H9 (cell line): ENCODE measurements around the gene RIT2. TPM values are rescaled to one million over a fixed set of nuclear protein-coding genes. Genes with fewer than 3 reads are reported as not detected.

Experiments used
- DNase-seq: peaks from one replicate; pipeline ENCODE4 v3.0.0-alpha.2; 2017
- H2AFZ ChIP-seq: one replicate; pipeline ENCODE4 v1.6.1; 2013; ENCODE audit warnings: mild to moderate bottlenecking, low read length, control low read depth, moderate library complexity
- H2AK5ac ChIP-seq: 2 replicates; pipeline ENCODE4 v1.6.1; 2013; ENCODE audit warnings: low read length, control low read depth, mixed read lengths; ENCODE audit not compliant: insufficient read length
- H2BK120ac ChIP-seq: one replicate; pipeline ENCODE4 v1.6.1; 2013; ENCODE audit warnings: low read depth, mild to moderate bottlenecking, low read length, control low read depth, inconsistent platforms; ENCODE audit not compliant: poor library complexity, severe bottlenecking
- H2BK12ac ChIP-seq: 2 replicates; pipeline ENCODE4 v1.6.1; 2013; ENCODE audit warnings: low read length, control low read depth, mixed read lengths, low read depth; ENCODE audit not compliant: insufficient read length
- H2BK15ac ChIP-seq: 2 replicates; pipeline ENCODE4 v1.6.1; 2013; ENCODE audit warnings: low read depth, low read length, control low read depth
- H2BK20ac ChIP-seq: one replicate; pipeline ENCODE4 v1.6.1; 2013; ENCODE audit warnings: low read depth, mild to moderate bottlenecking, low read length, control low read depth, inconsistent platforms; ENCODE audit not compliant: poor library complexity, severe bottlenecking
- H2BK5ac ChIP-seq: 2 replicates; pipeline ENCODE4 v1.6.1; 2013; ENCODE audit warnings: low read length, control low read depth, mixed read lengths; ENCODE audit not compliant: insufficient read length
- H3K14ac ChIP-seq: 2 replicates; pipeline ENCODE4 v1.6.1; 2013; ENCODE audit warnings: low read length, control low read depth; ENCODE audit not compliant: insufficient read depth
- H3K18ac ChIP-seq: 2 replicates; pipeline ENCODE4 v1.6.1; 2013; ENCODE audit warnings: low read depth, mild to moderate bottlenecking, mixed read lengths, low read length, control low read depth; ENCODE audit not compliant: insufficient read length
- H3K23ac ChIP-seq: 2 replicates; pipeline ENCODE4 v1.6.1; 2013; ENCODE audit warnings: low read length, control low read depth, mixed read lengths, low read depth; ENCODE audit not compliant: insufficient read length
- H3K23me2 ChIP-seq: 2 replicates; pipeline ENCODE4 v1.6.1; 2013; ENCODE audit warnings: low read depth, mild to moderate bottlenecking, mixed read lengths, low read length, control low read depth; ENCODE audit not compliant: insufficient read length, poor library complexity, severe bottlenecking
- H3K27ac ChIP-seq: 2 replicates; pipeline ENCODE4 v1.5.1; 2013; ENCODE audit warnings: low read length, control low read depth, mixed read lengths, low read depth; ENCODE audit not compliant: insufficient read length
- H3K27me3 ChIP-seq: 2 replicates; pipeline ENCODE4 v1.6.1; 2013; ENCODE audit warnings: low read length, control low read depth, inconsistent platforms; ENCODE audit not compliant: insufficient read depth
- H3K4ac ChIP-seq: 2 replicates; pipeline ENCODE4 v1.6.1; 2013; ENCODE audit warnings: low read depth, mild to moderate bottlenecking, control low read depth, inconsistent platforms, low read length, moderate library complexity
- H3K4me1 ChIP-seq: 2 replicates; pipeline ENCODE4 v1.6.1; 2013; ENCODE audit warnings: low read length, control low read depth, inconsistent platforms; ENCODE audit not compliant: insufficient read depth
- H3K4me2 ChIP-seq: 2 replicates; pipeline ENCODE4 v1.6.1; 2013; ENCODE audit warnings: low read length, control low read depth, mixed read lengths; ENCODE audit not compliant: insufficient read length, insufficient read depth
- H3K56ac ChIP-seq: 2 replicates; pipeline ENCODE4 v1.6.1; 2013; ENCODE audit warnings: low read depth, mild to moderate bottlenecking, mixed read lengths, low read length, control low read depth; ENCODE audit not compliant: insufficient read length
- H3K79me1 ChIP-seq: 2 replicates; pipeline ENCODE4 v1.6.1; 2013; ENCODE audit warnings: low read depth, mild to moderate bottlenecking, moderate library complexity, low read length, control low read depth, inconsistent platforms; ENCODE audit not compliant: insufficient read depth, poor library complexity, severe bottlenecking
- H3K79me2 ChIP-seq: 2 replicates; pipeline ENCODE4 v1.6.1; 2013; ENCODE audit warnings: low read length, control low read depth, inconsistent platforms; ENCODE audit not compliant: insufficient read depth
- H3K9ac ChIP-seq: 2 replicates; pipeline ENCODE4 v1.6.1; 2013; ENCODE audit warnings: low read length, control low read depth, mixed read lengths; ENCODE audit not compliant: insufficient read length; ENCODE audit errors: extremely low read depth
- H3K9me3 ChIP-seq: one replicate; pipeline ENCODE4 v1.6.1; 2013; ENCODE audit warnings: low read depth, low read length, inconsistent platforms; ENCODE audit not compliant: control insufficient read depth
- H3T11ph ChIP-seq: one replicate; pipeline ENCODE4 v1.6.1; 2013; ENCODE audit warnings: mild to moderate bottlenecking, low read length, control low read depth, inconsistent platforms
- H4K20me1 ChIP-seq: one replicate; pipeline ENCODE4 v1.6.1; 2013; ENCODE audit not compliant: control insufficient read depth, insufficient read length, insufficient read depth
- H4K5ac ChIP-seq: 2 replicates; pipeline ENCODE4 v1.6.1; 2013; ENCODE audit warnings: low read depth, mild to moderate bottlenecking, mixed read lengths, low read length, control low read depth; ENCODE audit not compliant: insufficient read length
- H4K8ac ChIP-seq: replicated peaks from 2 replicates; pipeline ENCODE4 v1.6.1; 2013; ENCODE audit warnings: low read length, control low read depth, mixed read lengths, low read depth; ENCODE audit not compliant: insufficient read length
- H4K91ac ChIP-seq: 2 replicates; pipeline ENCODE4 v1.6.1; 2013; ENCODE audit warnings: low read depth, mild to moderate bottlenecking, moderate library complexity, mixed read lengths, low read length, control low read depth; ENCODE audit not compliant: insufficient read length
- H3K27ac Mint-ChIP-seq, 3 experiments: 2 replicates in 2 of 3; 3 replicates in 1 of 3; pipeline ENCODE4 v1.8.0; 2020 to 2021; ENCODE audit warnings: mixed read lengths in 3 of 3, mild to moderate bottlenecking in 1 of 3, moderate library complexity in 1 of 3
- H3K27me3 Mint-ChIP-seq: 2 replicates; pipeline ENCODE4 v1.8.0; 2021; ENCODE audit warnings: low read depth, mild to moderate bottlenecking, moderate library complexity, mixed read lengths
- H3K36me3 Mint-ChIP-seq, 3 experiments: 2 replicates in 2 of 3; 3 replicates in 1 of 3; pipeline ENCODE4 v1.8.0; 2020 to 2021; ENCODE audit warnings: low read depth in 3 of 3, mixed read lengths in 3 of 3; ENCODE audit not compliant: insufficient read depth in 1 of 3
- H3K4me1 Mint-ChIP-seq, 2 experiments: 2 replicates each; pipeline ENCODE4 v1.8.0; 2020; ENCODE audit warnings: mixed read lengths in 2 of 2
- H3K4me3 Mint-ChIP-seq, 2 experiments: 2 replicates in 1 of 2; 3 replicates in 1 of 2; pipeline ENCODE4 v1.8.0; 2020 to 2021; ENCODE audit warnings: mild to moderate bottlenecking in 2 of 2, mixed read lengths in 2 of 2, moderate library complexity in 1 of 2
- H3K9me3 Mint-ChIP-seq, 2 experiments: 2 replicates in 1 of 2; 3 replicates in 1 of 2; pipeline ENCODE4 v1.8.0; 2020; ENCODE audit warnings: mild to moderate bottlenecking in 2 of 2, mixed read lengths in 2 of 2, moderate library complexity in 1 of 2
- WGBS: extraction: QIAGEN DNeasy Blood & Tissue Kit; methylation state at CpG from one replicate; pipeline ENCODE4 v1.1.7; 2013; ENCODE audit warnings: missing lambda C conversion rate, low lambda C conversion rate, mixed read lengths; ENCODE audit not compliant: insufficient read length; ENCODE audit errors: extremely low coverage; 5-methylcytosine and 5-hydroxymethylcytosine counted together
- total RNA-seq: library from RNA; stranded (reverse); gene quantifications from 2 replicates; pipeline ENCODE4 v1.2.1, GENCODE V29; 2021
- TF ChIP-seq, protein P1 (sequence below): fragments of 200-600 bp; sonication (generic); conservative IDR thresholded peaks from 3 replicates; pipeline ENCODE4 v1.8.0; 2021; ENCODE audit warnings: antibody characterized with exemption, mild to moderate bottlenecking

Gene RIT2
- total RNA-seq, 1 experiment from 2014 or later = 1.2 TPM

DNA sequence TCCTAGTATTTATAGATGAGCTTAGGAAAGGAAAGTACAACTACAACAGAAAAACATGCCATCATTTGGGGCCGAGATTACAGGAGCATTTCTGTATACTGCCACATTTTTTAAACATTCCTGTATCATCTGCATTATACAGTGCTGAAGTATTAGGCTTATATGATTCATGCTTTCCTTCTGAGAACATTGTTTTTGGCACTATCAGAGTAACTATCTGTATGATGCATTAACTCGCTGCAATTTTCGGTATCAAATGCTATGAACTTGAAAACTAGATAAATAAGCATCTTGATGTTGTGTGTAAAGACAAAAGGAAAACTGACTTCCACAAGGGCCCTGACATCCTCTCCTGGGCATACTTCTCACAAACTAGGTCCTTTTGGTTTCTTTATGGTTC is 102.0 kb downstream of the RIT2 start:
- no peak overlapping the region for H3K27ac Mint-ChIP-seq
- H2AK5ac ChIP-seq = no peak overlapping the region
- no peak overlapping the region for H3T11ph ChIP-seq
- no peaks in the 10 kb centered on the region for H3K9me3 ChIP-seq
- no peak overlapping the region for H4K5ac ChIP-seq
- no peak overlapping the region for H2BK20ac ChIP-seq
- H3K4ac ChIP-seq = no peak overlapping the region
- no peak overlapping the region for H3K14ac ChIP-seq
- no peak overlapping the region for H2BK12ac ChIP-seq
- H3K23me2 ChIP-seq = no peaks in the 10 kb centered on the region
- no CpG with 5 or more reads among the region's 3 CpGs for WGBS
- H3K79me1 ChIP-seq = no peaks in the 10 kb centered on the region
- H2AFZ ChIP-seq = peak overlapping the region; percentile 56
- H3K27me3 ChIP-seq = no peaks in the 10 kb centered on the region
- no peak overlapping the region for H2BK120ac ChIP-seq
- no peaks in the 10 kb centered on the region for H3K27me3 Mint-ChIP-seq
- H3K4me2 ChIP-seq = no peak overlapping the region
- H3K36me3 Mint-ChIP-seq = no peaks in the 10 kb centered on the region
- no peak for DNase-seq
- H3K9me3 Mint-ChIP-seq = no peaks in the 10 kb centered on the region
- no peak overlapping the region for H3K56ac ChIP-seq
- H3K4me1 ChIP-seq = peaks cover 2% of the 10 kb centered on the region; the same call in 1 of the 2 replicates
- no peaks in the 10 kb centered on the region for H4K20me1 ChIP-seq
- no peak overlapping the region for H3K4me3 Mint-ChIP-seq
- peaks cover 10 to 17% of the 10 kb centered on the region in 2 experiments for H3K4me1 Mint-ChIP-seq
- TF ChIP-seq, protein P1, sequence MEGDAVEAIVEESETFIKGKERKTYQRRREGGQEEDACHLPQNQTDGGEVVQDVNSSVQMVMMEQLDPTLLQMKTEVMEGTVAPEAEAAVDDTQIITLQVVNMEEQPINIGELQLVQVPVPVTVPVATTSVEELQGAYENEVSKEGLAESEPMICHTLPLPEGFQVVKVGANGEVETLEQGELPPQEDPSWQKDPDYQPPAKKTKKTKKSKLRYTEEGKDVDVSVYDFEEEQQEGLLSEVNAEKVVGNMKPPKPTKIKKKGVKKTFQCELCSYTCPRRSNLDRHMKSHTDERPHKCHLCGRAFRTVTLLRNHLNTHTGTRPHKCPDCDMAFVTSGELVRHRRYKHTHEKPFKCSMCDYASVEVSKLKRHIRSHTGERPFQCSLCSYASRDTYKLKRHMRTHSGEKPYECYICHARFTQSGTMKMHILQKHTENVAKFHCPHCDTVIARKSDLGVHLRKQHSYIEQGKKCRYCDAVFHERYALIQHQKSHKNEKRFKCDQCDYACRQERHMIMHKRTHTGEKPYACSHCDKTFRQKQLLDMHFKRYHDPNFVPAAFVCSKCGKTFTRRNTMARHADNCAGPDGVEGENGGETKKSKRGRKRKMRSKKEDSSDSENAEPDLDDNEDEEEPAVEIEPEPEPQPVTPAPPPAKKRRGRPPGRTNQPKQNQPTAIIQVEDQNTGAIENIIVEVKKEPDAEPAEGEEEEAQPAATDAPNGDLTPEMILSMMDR = no peak
- no peak overlapping the region for H3K9ac ChIP-seq
- H3K23ac ChIP-seq = no peak overlapping the region
- no peak overlapping the region for H3K18ac ChIP-seq
- H4K91ac ChIP-seq = no peak overlapping the region
- H4K8ac ChIP-seq = no peak overlapping the region
- H2BK5ac ChIP-seq = no peak overlapping the region
- H2BK15ac ChIP-seq = no peak overlapping the region
- no peak overlapping the region for H3K27ac ChIP-seq
- no peaks in the 10 kb centered on the region for H3K79me2 ChIP-seq
